ENCODE measurements around the gene TTC39C.
"Not testable (repeated sequence)": the region's sequence is repeated elsewhere in the genome, so short reads cannot be mapped to it uniquely, and the experiment has no call there.

Gene TTC39C

GRCh38 chr18:24142376-24142775 lies 127.8 kb downstream of the TTC39C start:
- no peak for TF ChIP-seq CTCF (IDR thresholded peaks at IDR 0.05)
- H3K27ac ChIP-seq: no peak overlapping the region
- DNase-seq (ENCODE audit: low spot score): no peak
- no peak overlapping the region for H3K4me3 ChIP-seq

GRCh38 chr18:24149591-24149990 lies 135.0 kb downstream of the TTC39C start:
- H3K4me3 ChIP-seq; DNase-seq (ENCODE audit: low spot score); H3K27ac ChIP-seq: not testable (repeated sequence)

DNA sequence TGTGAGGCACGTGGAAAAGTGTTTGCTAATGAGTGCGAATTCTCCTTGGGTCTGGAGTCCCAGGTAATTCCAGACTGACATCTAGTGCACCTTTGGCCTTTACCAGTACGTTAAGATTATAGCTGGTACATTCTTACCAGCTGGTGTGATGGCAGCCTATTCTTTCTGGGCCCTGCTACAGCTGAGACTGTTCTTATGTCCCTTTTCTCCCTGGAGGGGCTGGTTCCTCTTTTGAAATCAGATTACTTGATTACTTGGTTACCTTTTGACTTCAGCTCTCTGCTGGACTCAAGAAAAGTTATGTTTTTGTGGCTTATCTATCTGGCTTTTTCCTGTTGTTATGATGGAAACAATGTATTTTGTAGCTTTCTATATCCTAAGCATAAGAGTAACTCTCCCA lies 138.8 kb downstream of the TTC39C start:
- DNase-seq (ENCODE audit: low spot score): no peak
- H3K27ac ChIP-seq: no peak overlapping the region
- no peak overlapping the region for H3K4me3 ChIP-seq
- no peak for TF ChIP-seq CTCF (IDR thresholded peaks at IDR 0.05)

DNA sequence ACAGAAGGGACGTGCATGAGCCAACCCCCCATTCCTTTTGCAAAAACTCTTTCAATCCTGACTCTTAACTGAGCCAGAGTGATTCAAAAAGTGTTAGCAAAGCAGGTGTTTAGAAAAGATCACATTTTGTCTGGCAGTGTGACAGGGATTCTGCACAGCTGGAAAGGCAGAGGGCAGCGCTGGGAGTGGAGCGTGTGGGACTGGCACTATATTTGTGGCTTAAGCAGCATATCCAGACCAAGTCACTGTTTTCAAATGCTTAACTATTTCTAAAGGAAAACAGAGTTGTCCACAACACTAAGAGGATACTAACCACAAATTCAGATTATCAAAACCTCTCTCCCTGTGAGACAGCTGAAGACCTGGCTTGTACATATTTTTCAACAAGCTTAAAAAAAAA lies 143.3 kb downstream of the TTC39C start:
- no peak for DNase-seq (ENCODE audit: low spot score)
- TF ChIP-seq CTCF (IDR thresholded peaks at IDR 0.05): no peak
- H3K27ac ChIP-seq: no peak overlapping the region

DNA sequence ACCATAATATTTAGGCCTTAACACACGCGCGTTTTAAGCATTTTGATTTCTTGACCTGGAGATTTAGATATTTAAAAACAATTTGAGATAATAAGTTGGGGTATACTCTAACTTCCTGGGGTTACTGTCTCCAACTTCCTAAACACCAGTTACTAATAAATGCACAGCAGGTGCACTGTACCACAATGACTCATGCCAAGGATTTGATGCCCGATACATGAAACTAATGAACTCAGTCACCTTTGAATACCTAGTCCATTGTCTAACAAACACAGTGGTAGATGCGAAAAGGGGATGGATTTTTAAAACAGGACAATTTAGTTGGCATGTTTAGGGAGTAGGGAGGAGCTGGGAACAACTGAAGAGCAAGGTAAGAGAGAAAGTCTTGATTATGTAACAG lies 145.5 kb downstream of the TTC39C start:
- H3K4me3 ChIP-seq: no peak overlapping the region
- TF ChIP-seq CTCF (IDR thresholded peaks at IDR 0.05): no peak

More for the DNA sequence above, 143.3 kb downstream of the TTC39C start:
- H3K4me3 ChIP-seq: no peak overlapping the region

GRCh38 chr18:24161304-24161703 lies 146.8 kb downstream of the TTC39C start:
- H3K4me3 ChIP-seq: no peak overlapping the region
- DNase-seq (ENCODE audit: low spot score): no peak
- H3K27ac ChIP-seq: no peak overlapping the region
- TF ChIP-seq CTCF (IDR thresholded peaks at IDR 0.05): no peak

More for the DNA sequence above, 145.5 kb downstream of the TTC39C start:
- no peak overlapping the region for H3K27ac ChIP-seq
- DNase-seq (ENCODE audit: low spot score): no peak

DNA sequence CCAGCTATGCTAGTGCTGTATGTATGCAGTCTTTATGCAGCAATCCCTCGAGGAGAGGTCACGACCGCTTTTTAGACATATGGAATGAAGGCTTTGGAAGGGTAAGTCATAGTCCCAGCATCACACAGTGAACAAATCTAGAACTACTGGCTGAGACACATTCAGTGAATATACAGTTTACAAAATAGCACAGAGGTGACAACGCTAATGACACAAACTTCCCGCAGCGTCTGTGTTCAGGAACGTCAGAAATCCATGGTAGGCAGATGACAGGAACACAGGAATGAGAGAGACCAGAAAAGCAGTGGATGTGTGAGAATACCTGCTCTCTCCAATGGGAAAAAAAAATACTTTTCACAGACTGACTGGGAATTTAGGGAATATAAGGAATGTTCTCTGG lies 153.9 kb downstream of the TTC39C start:
- no peak for DNase-seq (ENCODE audit: low spot score)
- Histone ChIP-seq H3K4me3 (no peak overlapping the region), H3K27ac (no peak overlapping the region)
- TF ChIP-seq CTCF (IDR thresholded peaks at IDR 0.05): no peak

- H3K4me3 ChIP-seq: no peak overlapping the region
- DNase-seq (ENCODE audit: low spot score): no peak
Measured at GRCh38 chr18:24170360-24170759, 155.8 kb downstream of the TTC39C start.

More at GRCh38 chr18:24170360-24170759, 155.8 kb downstream of the TTC39C start:
- no peak overlapping the region for H3K27ac ChIP-seq
- TF ChIP-seq CTCF (IDR thresholded peaks at IDR 0.05): no peak
